Large intestine (tissue), 3 donors: Measurements from ENCODE around the gene DDX60. TPM values are rescaled to one million over a fixed set of nuclear protein-coding genes. Genes with fewer than 3 reads are reported as not detected.
"Not testable (repeated sequence)": the region's sequence is repeated elsewhere in the genome, so short reads cannot be mapped to it uniquely, and the experiment has no call there.

Source experiments
- DNase-seq, 2 donors: peaks; one replicate each; pipeline versions ENCODE4 v3.0.0 to v3.0.0-alpha.2; 2013
- H3K27ac ChIP-seq: one replicate; pipeline ENCODE4 v1.5.1; 2013; ENCODE audit warnings: low read length
- H3K27me3 ChIP-seq: 2 replicates; pipeline ENCODE4 v1.6.1; 2013; ENCODE audit warnings: low read length; ENCODE audit not compliant: control insufficient read depth, insufficient read depth
- H3K36me3 ChIP-seq: 2 replicates; pipeline ENCODE4 v1.6.1; 2013; ENCODE audit warnings: low read length; ENCODE audit not compliant: control insufficient read depth, insufficient read depth
- H3K4me1 ChIP-seq: one replicate; pipeline ENCODE4 v1.6.1; 2013; ENCODE audit warnings: low read length; ENCODE audit not compliant: control insufficient read depth, insufficient read depth
- H3K4me3 ChIP-seq: one replicate; pipeline ENCODE4 v1.5.1; 2013; ENCODE audit warnings: low read length
- H3K9me3 ChIP-seq: one replicate; pipeline ENCODE4 v1.6.1; 2013; ENCODE audit warnings: mild to moderate bottlenecking, low read depth, low read length, moderate library complexity; ENCODE audit not compliant: control insufficient read depth
- WGBS: methylation state at CpG from one replicate; pipeline ENCODE4 v1.1.5; 2013; ENCODE audit warnings: low lambda C conversion rate; ENCODE audit not compliant: insufficient coverage; 5-methylcytosine and 5-hydroxymethylcytosine counted together
- polyA plus RNA-seq: library from polyadenylated mRNA; unstranded; fragments of 120-200 nt; gene quantifications from one replicate; pipeline ENCODE4 v1.2.1, GENCODE V29; 2013

Gene DDX60
- polyA plus RNA-seq, 1 donor = 21.4 TPM

DNA sequence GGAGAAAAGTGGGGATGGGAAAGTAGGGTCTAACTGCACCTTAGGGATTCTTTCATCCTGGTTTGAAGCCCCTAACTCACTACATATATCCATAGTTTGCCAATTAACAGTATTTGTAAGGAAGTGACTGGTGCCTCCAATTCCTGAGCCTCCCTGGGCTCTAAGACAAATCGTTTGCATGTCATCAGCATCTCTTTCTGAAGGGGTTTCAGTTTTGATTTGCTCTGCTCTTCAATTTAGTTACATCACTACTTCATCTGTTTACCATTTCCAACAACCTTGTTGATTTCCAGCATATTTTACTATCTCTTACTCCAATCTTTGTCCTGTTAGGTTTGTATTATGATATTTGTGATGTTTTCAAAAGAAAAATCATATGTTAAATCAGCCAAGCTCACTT, 15.5 kb upstream of the DDX60 start:
- DNase-seq = no peak
- no peaks in the 10 kb centered on the region for H3K9me3 ChIP-seq
- no peaks in the 10 kb centered on the region for H3K36me3 ChIP-seq
- no peaks in the 10 kb centered on the region for H3K27me3 ChIP-seq
- no peak overlapping the region for H3K27ac ChIP-seq
- H3K4me3 ChIP-seq = no peak overlapping the region
- no CpG with 5 or more reads among the region's 1 CpG for WGBS
- H3K4me1 ChIP-seq = no peaks in the 10 kb centered on the region

DNA sequence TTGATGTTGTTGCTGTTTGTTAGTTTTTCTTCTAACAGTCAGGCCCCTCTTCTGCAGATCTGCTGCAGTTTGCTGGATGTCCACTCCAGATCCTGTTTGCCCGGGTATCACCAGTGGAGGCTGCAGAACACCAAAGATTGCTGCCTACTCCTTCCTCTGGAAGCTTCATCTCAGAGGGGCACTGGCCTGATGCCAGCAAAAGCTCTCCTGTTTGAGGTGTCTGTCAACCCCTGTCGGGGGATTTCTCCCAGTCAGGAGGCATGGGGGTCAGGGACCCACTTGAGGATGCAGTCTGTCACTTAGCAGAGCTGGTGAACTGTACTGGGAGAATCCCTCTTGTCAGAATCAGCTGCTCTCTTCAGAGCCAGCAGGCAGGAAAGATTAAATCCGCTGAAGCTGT, 12.0 kb upstream of the DDX60 start:
- not testable (repeated sequence) for H3K4me1 ChIP-seq, DNase-seq, H3K4me3 ChIP-seq, H3K9me3 ChIP-seq, H3K36me3 ChIP-seq, H3K27ac ChIP-seq, H3K27me3 ChIP-seq
- no CpG with 5 or more reads among the region's 3 CpGs for WGBS

DNA sequence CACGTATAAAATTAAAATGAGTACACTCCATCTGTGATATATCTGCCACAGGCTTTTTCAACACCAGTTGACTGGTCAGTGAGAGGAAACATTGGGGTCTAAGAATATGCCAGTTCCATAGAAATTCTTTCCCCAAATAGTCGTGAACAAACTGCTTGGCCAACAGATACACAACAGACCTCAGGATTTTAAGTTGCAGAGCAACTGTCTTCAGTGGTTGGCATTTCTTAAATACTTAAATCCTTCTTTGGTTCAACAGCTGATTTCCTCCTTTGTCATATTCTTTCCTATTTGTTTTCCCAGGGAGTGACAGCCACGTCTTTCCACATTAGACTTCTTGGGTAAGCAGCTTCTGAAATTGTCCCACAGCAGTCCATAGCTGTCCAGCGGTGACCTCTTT, 7.0 kb upstream of the DDX60 start:
- no peaks in the 10 kb centered on the region for H3K36me3 ChIP-seq
- no peaks in the 10 kb centered on the region for H3K27me3 ChIP-seq
- no peaks in the 10 kb centered on the region for H3K4me1 ChIP-seq
- no peak overlapping the region for H3K4me3 ChIP-seq
- no peak for DNase-seq
- WGBS = 83% methylated on average over 1 of the region's 4 CpGs
- no peaks in the 10 kb centered on the region for H3K9me3 ChIP-seq
- no peak overlapping the region for H3K27ac ChIP-seq

DNA sequence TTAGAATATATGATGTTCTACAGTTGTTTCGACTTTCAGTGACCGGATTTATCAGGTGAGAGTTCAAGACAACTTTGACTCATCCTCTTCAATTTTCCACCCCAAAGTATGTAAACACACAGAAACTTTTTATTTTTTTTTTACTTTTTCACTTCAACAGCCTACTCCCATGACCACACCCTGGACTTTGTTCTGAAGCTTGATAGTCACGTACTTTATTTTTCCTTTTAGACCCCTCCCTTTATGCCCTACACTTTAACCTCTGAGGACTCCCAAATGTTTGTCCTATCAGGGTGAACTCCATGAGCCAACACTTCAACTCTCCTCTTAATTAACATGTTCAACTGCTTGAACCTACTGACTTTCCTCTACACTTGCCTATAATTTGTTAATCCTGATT, 2.5 kb upstream of the DDX60 start:
- 41% methylated on average over 2 of the region's 3 CpGs for WGBS

DNA sequence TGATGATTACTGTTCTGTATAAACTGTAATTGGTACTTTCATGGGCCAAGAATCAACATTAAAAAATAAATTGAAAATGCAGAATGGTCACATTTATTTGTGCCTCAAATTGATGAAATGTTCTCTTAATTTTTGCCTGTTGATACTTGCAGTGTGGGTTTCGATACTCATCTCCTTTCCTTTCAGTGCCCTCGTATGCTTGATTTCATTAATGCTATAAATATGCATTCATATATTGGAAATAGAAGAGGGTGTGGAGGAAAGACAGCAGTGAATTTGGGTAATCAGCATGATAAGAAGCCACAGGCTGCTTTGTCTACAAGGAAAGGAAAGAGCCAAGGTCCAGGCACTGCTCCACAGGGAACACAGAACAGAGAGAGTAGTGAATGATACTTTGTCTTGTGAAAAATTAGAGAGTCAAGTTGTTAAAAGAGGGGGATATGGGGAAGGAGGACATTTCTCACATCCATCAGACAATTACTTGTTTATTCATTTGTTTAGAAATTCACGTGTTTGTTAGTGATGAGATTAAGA, 1.0 kb upstream of the DDX60 start:
- no peaks in the 10 kb centered on the region for H3K27me3 ChIP-seq
- no peaks in the 10 kb centered on the region for H3K36me3 ChIP-seq
- WGBS = 40% methylated on average over 1 of the region's 3 CpGs
- H3K4me3 ChIP-seq = peak overlapping the region; percentile 84
- peak; percentile 5 to 46 for DNase-seq
- peak overlapping the region; percentile 97 for H3K27ac ChIP-seq
- H3K4me1 ChIP-seq = peaks cover 10% of the 10 kb centered on the region
- H3K9me3 ChIP-seq = no peaks in the 10 kb centered on the region

More for the DNA sequence above, 2.5 kb upstream of the DDX60 start:
- no peak overlapping the region for H3K27ac ChIP-seq
- no peaks in the 10 kb centered on the region for H3K27me3 ChIP-seq
- H3K4me1 ChIP-seq = peaks cover 10% of the 10 kb centered on the region
- H3K36me3 ChIP-seq = no peaks in the 10 kb centered on the region
- H3K9me3 ChIP-seq = no peaks in the 10 kb centered on the region
- DNase-seq = peak; percentile 30 to 63
- H3K4me3 ChIP-seq = no peak overlapping the region

DNA sequence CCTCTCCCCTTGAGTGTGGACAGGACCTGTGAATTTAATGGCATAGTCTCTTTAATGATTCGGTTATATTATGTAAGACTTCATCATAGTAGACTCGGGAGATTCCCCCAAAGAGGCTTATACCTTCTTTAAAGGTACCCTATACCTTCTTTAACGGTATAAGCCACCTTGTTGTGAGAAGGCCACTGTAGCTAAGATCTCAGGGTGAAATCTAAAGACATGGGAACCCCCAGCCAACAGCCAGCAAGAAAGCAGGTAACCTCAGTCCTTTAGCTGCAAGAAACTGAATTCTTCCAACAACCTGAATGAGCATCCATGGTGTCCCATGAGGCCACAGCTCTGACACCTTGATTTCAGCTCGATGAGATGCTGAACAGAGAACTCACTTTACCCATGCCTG, 931 bp downstream of the DDX60 start:
- Histone ChIP-seq H3K4me3 (peak overlapping the region; percentile 84), H3K27me3 (no peaks in the 10 kb centered on the region), H3K27ac (peak overlapping the region; percentile 97), H3K36me3 (no peaks in the 10 kb centered on the region), H3K4me1 (peaks cover 10% of the 10 kb centered on the region), H3K9me3 (no peaks in the 10 kb centered on the region)
- no peak for DNase-seq
- no CpG with 5 or more reads among the region's 4 CpGs for WGBS

DNA sequence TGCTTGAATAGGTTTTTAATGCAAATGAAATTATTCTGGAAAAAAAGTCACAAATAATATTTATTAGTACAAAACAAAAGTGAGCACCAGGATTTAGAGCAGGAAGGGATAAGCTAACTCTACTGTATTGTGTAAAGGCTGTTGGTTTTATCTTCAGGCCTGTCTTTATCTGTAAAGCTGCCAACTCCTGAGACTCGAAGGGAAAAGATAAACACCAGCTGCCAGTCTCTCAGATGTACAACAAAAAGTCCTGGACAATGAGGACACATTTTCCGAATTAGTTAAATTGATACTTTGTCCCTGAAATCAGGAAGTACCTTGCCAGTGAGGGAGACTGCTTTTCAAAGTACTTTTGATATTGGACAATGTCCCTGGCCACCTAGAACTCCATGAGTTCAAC, 8.8 kb downstream of the DDX60 start:
- no CpG with 5 or more reads among the region's 2 CpGs for WGBS

DNA sequence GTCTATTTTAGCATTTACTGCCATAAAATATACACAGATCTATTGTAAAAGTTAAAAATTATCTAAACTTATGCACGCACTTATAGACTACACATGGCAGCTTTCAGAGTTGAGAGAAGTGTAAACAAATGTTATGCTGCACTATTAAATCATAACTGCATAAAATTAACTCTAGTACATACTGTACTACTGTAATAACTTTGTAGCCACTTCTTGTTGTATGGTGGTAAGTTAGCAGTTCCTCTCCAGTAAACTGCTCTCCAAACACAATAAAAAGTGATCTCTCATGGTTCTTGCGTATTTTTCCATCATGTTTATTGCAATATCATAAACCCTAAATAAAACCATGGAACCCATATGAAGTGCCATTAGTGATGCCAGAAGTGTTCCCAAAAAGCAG, 9.6 kb downstream of the DDX60 start:
- Histone ChIP-seq H3K9me3 (no peaks in the 10 kb centered on the region), H3K4me3 (no peak overlapping the region)

More for the DNA sequence above, 8.8 kb downstream of the DDX60 start:
- Histone ChIP-seq H3K9me3 (no peaks in the 10 kb centered on the region), H3K36me3 (peaks cover 9% of the 10 kb centered on the region), H3K4me3 (no peak overlapping the region), H3K27me3 (no peaks in the 10 kb centered on the region), H3K4me1 (no peaks in the 10 kb centered on the region), H3K27ac (no peak overlapping the region)
- DNase-seq = peak in 1 of 2 donors; percentile 9

DNA sequence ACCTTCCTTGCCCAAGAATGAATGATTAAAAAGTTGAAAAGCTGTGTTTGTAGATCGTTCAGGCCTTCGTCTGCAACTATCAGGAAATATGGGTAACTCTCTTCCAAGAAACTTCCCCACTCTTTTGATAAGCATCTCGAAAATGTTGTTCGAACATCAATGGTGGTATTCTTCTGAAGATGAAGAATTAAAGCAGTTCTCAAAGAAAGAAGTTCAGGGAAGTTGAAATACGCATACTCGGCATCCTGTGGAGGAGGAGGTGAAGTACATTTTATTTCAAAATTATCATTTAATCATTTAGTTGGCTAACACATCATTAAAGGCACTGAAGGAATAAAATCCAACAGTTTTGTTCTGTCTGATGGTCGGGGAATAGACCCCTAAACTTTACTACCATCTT, 12.1 kb downstream of the DDX60 start:
- no peak for DNase-seq
- no peaks in the 10 kb centered on the region for H3K27me3 ChIP-seq
- 100% methylated on average over 1 of the region's 7 CpGs for WGBS
- H3K36me3 ChIP-seq = peaks cover 21% of the 10 kb centered on the region
- no peak overlapping the region for H3K4me3 ChIP-seq
- no peak overlapping the region for H3K27ac ChIP-seq
- H3K9me3 ChIP-seq = no peaks in the 10 kb centered on the region
- H3K4me1 ChIP-seq = no peaks in the 10 kb centered on the region

More for the DNA sequence above, 9.6 kb downstream of the DDX60 start:
- DNase-seq = no peak
- Histone ChIP-seq H3K27me3 (no peaks in the 10 kb centered on the region), H3K4me1 (no peaks in the 10 kb centered on the region), H3K36me3 (peaks cover 15% of the 10 kb centered on the region), H3K27ac (no peak overlapping the region)
- WGBS = 80% methylated on average over 1 of the region's 2 CpGs

DNA sequence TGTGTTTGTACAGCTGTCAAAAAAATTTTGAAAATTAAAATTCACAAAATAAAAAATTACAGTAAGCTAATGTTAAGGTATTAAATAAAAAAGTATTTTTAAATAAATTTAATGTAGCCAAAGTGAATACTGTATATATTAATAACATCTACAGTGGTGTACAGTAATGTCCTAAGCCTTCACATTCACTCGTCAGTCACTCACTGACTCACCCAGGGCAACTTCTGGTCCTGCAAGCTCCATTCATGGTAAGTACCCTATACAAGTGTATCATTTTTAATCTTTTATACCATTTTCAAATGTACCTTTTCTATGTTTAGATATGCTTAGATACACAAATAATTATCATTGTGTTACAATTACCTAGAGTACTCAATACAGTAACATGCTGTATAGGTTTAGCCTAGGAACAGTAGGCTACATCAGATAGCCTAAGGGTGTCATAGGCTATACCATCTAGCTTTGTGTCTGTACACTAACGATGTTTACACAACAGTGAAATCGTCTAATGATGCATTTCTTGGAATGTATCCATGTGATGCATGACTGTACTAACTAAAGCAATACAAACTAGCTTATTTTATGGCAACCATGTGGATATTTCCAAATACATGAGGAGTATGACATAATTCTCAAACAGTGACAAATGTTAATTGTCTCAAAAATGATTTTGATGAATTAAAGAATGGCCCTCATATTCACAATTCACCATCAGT, 13.7 kb downstream of the DDX60 start:
- WGBS = no CpG with 5 or more reads among the region's 3 CpGs
- Histone ChIP-seq H3K27me3 (no peaks in the 10 kb centered on the region), H3K36me3 (peaks cover 29% of the 10 kb centered on the region), H3K4me1 (no peaks in the 10 kb centered on the region), H3K27ac (no peak overlapping the region), H3K4me3 (no peak overlapping the region), H3K9me3 (no peaks in the 10 kb centered on the region)
- DNase-seq = no peak

DNA sequence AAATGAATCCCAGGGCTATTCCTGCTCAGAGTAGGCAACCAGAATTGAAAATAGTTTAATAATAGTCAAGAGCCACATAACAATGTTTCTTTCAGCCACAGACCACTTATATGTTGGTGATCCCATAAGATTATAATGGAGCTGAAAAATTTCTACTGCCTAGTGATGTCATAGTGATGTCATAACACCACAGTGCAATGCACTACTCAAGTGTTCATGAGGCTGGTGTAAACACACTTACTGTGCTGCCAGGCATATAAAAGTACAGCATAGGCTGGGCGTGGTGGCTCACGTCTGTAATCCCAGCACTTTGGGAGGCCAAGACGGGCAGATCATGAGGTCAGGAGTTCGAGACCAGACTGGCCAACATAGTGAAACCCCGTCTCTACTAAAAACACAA, 15.1 kb downstream of the DDX60 start:
- H3K27ac ChIP-seq, H3K4me3 ChIP-seq, H3K4me1 ChIP-seq, DNase-seq, H3K27me3 ChIP-seq, H3K9me3 ChIP-seq: not testable (repeated sequence)
- H3K36me3 ChIP-seq = peaks cover 29% of the 10 kb centered on the region
- no CpG with 5 or more reads among the region's 5 CpGs for WGBS
